Activated CD8-positive, alpha-beta T cell treated with anti-CD3 and anti-CD28 coated beads for 36 hours (primary cell): ENCODE measurements around the gene DSTN. TPM values are rescaled to one million over a fixed set of nuclear protein-coding genes. Genes with fewer than 3 reads are reported as not detected.

Experiments
- ATAC-seq: fragments of 200-7000 bp; cut with Tn5 transposase; one replicate; pipeline ENCODE4 v1.10.0; 2021; ENCODE audit warnings: mild to moderate bottlenecking, moderate library complexity
- CTCF ChIA-PET: fragments of 350-600 bp; sonication (Branson Sonifier 250); formaldehyde crosslinking; loops from one replicate; lab custom pipeline; 2021; ENCODE audit warnings: antibody characterized with exemption; lab: Charles Lee
- POLR2A ChIA-PET: fragments of 350-600 bp; sonication (Branson Sonifier 250); formaldehyde crosslinking; loops from one replicate; lab custom pipeline; 2021; ENCODE audit warnings: antibody characterized with exemption; lab: Charles Lee
- DNase-seq: peaks from one replicate; pipeline ENCODE4 v3.0.0-alpha.2; 2020
- H3K27ac Mint-ChIP-seq: one replicate; pipeline ENCODE4 v1.8.0; 2021; ENCODE audit warnings: mild to moderate bottlenecking, mixed read lengths
- H3K27me3 Mint-ChIP-seq: one replicate; pipeline ENCODE4 v1.8.0; 2021; ENCODE audit warnings: mixed read lengths
- H3K36me3 Mint-ChIP-seq: one replicate; pipeline ENCODE4 v1.8.0; 2021; ENCODE audit warnings: low read depth, mixed read lengths
- H3K4me1 Mint-ChIP-seq: one replicate; pipeline ENCODE4 v1.8.0; 2021; ENCODE audit warnings: low read depth, mixed read lengths
- H3K4me3 Mint-ChIP-seq: one replicate; pipeline ENCODE4 v1.8.0; 2021; ENCODE audit warnings: mild to moderate bottlenecking, moderate library complexity, mixed read lengths
- H3K9me3 Mint-ChIP-seq: one replicate; pipeline ENCODE4 v1.8.0; 2021; ENCODE audit warnings: mixed read lengths
- intact Hi-C: fragments of 100-400 bp; cut with micrococcal nuclease; formaldehyde crosslinking; loops from one replicate; pipeline ENCODE4 v1.10.0; 2022
- total RNA-seq, 2 experiments: library from RNA; stranded (reverse); gene quantifications; one replicate each; pipeline ENCODE4 v1.2.3, GENCODE V29; 2021
- TF ChIP-seq, protein P1 (sequence below): fragments of 200-600 bp; IDR thresholded peaks from one replicate; pipeline ENCODE4 v1.8.0; 2022; ENCODE audit warnings: antibody characterized with exemption, mild to moderate bottlenecking

Gene DSTN
- total RNA-seq, 2 experiments from 2014 or later, result 55.5 to 56.4 TPM

DNA sequence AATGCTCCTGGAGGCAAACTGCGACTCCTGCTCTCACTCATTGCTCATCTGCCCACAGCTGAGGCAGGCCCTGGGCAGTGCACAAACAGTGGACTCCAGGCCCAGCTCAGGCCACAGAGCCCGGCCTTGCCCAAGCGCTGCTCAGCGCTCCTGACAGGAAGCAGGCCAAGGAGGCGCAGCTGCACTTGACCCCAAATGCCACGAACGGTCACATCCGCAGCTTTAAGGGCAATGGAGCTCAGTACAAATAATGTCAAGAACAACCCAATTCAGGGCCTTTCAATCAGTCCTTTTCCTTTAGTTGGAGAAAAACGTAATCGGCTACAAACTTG is 78.4 kb downstream of the DSTN start:
- H3K4me3 Mint-ChIP-seq, result no peak overlapping the region
- no peak overlapping the region for H3K27ac Mint-ChIP-seq
- no peaks in the 10 kb centered on the region for H3K9me3 Mint-ChIP-seq
- ChIA-PET POLR2A (no interaction called here), CTCF (interaction anchor here (0.9 to 1.6 kb wide), 6 partner anchors 14 to 250 kb away, joined by 3 to 5 read pairs (median 3); partner anchors contain the start of gene RRBP1)
- H3K4me1 Mint-ChIP-seq, result peaks cover 5% of the 10 kb centered on the region
- DNase-seq (no peak), ATAC-seq (no peak)
- no peaks in the 10 kb centered on the region for H3K27me3 Mint-ChIP-seq
- TF ChIP-seq, protein P1, sequence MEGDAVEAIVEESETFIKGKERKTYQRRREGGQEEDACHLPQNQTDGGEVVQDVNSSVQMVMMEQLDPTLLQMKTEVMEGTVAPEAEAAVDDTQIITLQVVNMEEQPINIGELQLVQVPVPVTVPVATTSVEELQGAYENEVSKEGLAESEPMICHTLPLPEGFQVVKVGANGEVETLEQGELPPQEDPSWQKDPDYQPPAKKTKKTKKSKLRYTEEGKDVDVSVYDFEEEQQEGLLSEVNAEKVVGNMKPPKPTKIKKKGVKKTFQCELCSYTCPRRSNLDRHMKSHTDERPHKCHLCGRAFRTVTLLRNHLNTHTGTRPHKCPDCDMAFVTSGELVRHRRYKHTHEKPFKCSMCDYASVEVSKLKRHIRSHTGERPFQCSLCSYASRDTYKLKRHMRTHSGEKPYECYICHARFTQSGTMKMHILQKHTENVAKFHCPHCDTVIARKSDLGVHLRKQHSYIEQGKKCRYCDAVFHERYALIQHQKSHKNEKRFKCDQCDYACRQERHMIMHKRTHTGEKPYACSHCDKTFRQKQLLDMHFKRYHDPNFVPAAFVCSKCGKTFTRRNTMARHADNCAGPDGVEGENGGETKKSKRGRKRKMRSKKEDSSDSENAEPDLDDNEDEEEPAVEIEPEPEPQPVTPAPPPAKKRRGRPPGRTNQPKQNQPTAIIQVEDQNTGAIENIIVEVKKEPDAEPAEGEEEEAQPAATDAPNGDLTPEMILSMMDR, result no peak
- H3K36me3 Mint-ChIP-seq, result no peaks in the 10 kb centered on the region
- intact Hi-C loops, result no loop called here

DNA sequence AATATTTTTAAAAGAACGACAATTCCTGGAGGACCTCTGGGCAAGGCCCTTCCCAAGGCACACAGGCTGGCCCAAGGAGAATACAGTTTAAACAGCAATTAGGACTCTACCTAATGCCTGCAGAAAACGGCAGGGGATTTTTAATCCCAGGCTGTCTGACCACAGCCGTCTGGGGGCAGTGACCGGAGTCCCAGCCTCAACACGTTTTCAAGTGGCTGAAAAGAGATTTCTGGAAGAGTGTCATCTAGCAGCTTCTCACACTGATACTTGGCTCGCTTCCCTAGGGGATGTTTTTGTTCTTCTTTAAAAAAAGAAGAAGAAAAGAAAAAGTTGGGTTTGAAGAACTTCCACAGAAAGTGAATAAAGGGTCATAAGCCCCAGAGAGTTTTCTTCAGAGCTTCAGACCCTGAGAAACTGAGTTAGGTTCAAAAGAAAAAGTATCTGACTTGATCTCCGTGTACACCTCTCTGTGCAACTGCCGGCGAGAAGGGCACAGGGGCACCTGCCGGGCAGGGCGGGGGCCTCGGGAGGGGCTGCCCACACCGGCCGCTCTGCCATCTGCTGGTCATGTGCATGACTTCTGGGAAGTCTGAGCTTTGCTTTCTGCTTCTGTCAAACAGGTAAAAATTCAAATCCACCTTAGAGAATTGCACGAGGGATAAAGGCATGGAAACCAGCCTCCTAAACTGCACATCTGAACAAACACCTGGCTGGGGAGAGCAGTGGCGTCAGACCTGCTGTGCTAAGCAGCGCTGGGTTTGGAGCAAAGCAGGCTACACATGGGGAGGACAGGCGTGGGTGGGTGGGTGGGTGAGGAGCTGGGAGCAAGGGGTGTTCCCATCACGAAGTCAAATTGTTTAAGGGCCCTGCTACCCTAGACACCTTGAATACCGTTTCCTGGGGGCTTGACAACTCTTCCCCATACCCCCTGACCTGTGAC is 79.2 kb downstream of the DSTN start:
- no peak overlapping the region for H3K4me3 Mint-ChIP-seq
- H3K4me1 Mint-ChIP-seq, result peaks cover 5% of the 10 kb centered on the region
- H3K9me3 Mint-ChIP-seq, result no peaks in the 10 kb centered on the region
- TF ChIP-seq, protein P1, result peak; percentile 38
- intact Hi-C loops, result no loop called here
- DNase-seq (peak; percentile 52), ATAC-seq (peak; percentile 81)
- no peaks in the 10 kb centered on the region for H3K27me3 Mint-ChIP-seq
- CTCF ChIA-PET, result interaction anchor here (0.7 to 1.6 kb wide), 10 partner anchors 13 to 249 kb away, joined by 3 to 5 read pairs (median 3); no protein-coding TSS in a partner anchor
- no peak overlapping the region for H3K27ac Mint-ChIP-seq
- POLR2A ChIA-PET, result no interaction called here
- H3K36me3 Mint-ChIP-seq, result no peaks in the 10 kb centered on the region

GRCh38 chr20:17650301-17651128 is 80.6 kb downstream of the DSTN start:
- Mint-ChIP-seq H3K36me3 (no peaks in the 10 kb centered on the region), H3K27me3 (no peaks in the 10 kb centered on the region), H3K9me3 (no peaks in the 10 kb centered on the region), H3K4me1 (peaks cover 6% of the 10 kb centered on the region), H3K27ac (no peak overlapping the region), H3K4me3 (no peak overlapping the region)
- intact Hi-C loops, result no loop called here
- TF ChIP-seq, protein P1, result no peak
- ChIA-PET CTCF (interaction anchor here (1.4 to 1.9 kb wide), 3 partner anchors 32 to 248 kb away, joined by 3 to 7 read pairs (median 4); partner anchors contain the start of gene RRBP1), POLR2A (no interaction called here)
- ATAC-seq (no peak), DNase-seq (no peak)

GRCh38 chr20:17651129-17651759 is 81.4 kb downstream of the DSTN start:
- DNase-seq, result no peak
- POLR2A ChIA-PET, result no interaction called here
- Mint-ChIP-seq H3K36me3 (no peaks in the 10 kb centered on the region), H3K27ac (no peak overlapping the region), H3K4me3 (no peak overlapping the region), H3K9me3 (no peaks in the 10 kb centered on the region), H3K27me3 (no peaks in the 10 kb centered on the region), H3K4me1 (peaks cover 11% of the 10 kb centered on the region)
- intact Hi-C loops, result no loop called here
- CTCF ChIA-PET, result interaction anchor here (0.6 to 1.9 kb wide), 4 partner anchors 31 to 252 kb away, joined by 3 to 7 read pairs (median 4); partner anchors contain the start of gene RRBP1
- no peak for ATAC-seq
- TF ChIP-seq, protein P1, result no peak
